SK-N-MC (cell line): ENCODE results near the gene PAK6.

ENCODE experiments used
- EZH2 ChIP-seq: fragments of 200-600 bp; sonication (generic); IDR thresholded peaks from one replicate; pipeline ENCODE4 v1.6.1; 2017; ENCODE audit warnings: antibody characterized with exemption
- POLR2AphosphoS5 ChIP-seq: IDR thresholded peaks from 2 replicates; pipeline ENCODE4 v1.6.1; 2012; ENCODE audit warnings: mild to moderate bottlenecking, low read depth, low read length, borderline replicate concordance

- no peak; the same call in 1 of the 2 replicates for TF ChIP-seq POLR2AphosphoS5
- no peak for TF ChIP-seq EZH2
Observed at GRCh38 chr15:40322531-40323238, 83.8 kb downstream of the PAK6 start.
